Hematopoietic multipotent progenitor cell treated with erythropoietin and hydrocortisone succinate and interleukin-3 and kit ligand, for 17 days (in vitro differentiated cells): ENCODE data around the gene GSE1.

ENCODE experiments used
- DNase-seq: peaks from one replicate; pipeline ENCODE4 v3.0.0-alpha.2; 2015; ENCODE audit warnings: low spot score

Gene GSE1

GRCh38 chr16:85574672-85575475 lies 38.2 kb upstream of the GSE1 start:
- DNase-seq = no peak

GRCh38 chr16:85575920-85576319 lies 37.2 kb upstream of the GSE1 start:
- no peak for DNase-seq

GRCh38 chr16:85576944-85577343 lies 36.2 kb upstream of the GSE1 start:
- no peak for DNase-seq

GRCh38 chr16:85577899-85578598 lies 35.1 kb upstream of the GSE1 start:
- DNase-seq = no peak

- no peak for DNase-seq
Measured at GRCh38 chr16:85578599-85578948, 34.5 kb upstream of the GSE1 start.

GRCh38 chr16:85579191-85579590 lies 33.9 kb upstream of the GSE1 start:
- DNase-seq = no peak

GRCh38 chr16:85579923-85580580 lies 33.1 kb upstream of the GSE1 start:
- no peak for DNase-seq

- no peak for DNase-seq
Measured at GRCh38 chr16:85580684-85581083, 32.4 kb upstream of the GSE1 start.

GRCh38 chr16:85582229-85582991 lies 30.7 kb upstream of the GSE1 start:
- no peak for DNase-seq

- DNase-seq = no peak
Measured at GRCh38 chr16:85583491-85584181, 29.5 kb upstream of the GSE1 start.

GRCh38 chr16:85584267-85584666 lies 28.9 kb upstream of the GSE1 start:
- no peak for DNase-seq

- DNase-seq = no peak
Measured at GRCh38 chr16:85584819-85585282, 28.3 kb upstream of the GSE1 start.

GRCh38 chr16:85585711-85586110 lies 27.4 kb upstream of the GSE1 start:
- no peak for DNase-seq

- DNase-seq = no peak
Measured at GRCh38 chr16:85586380-85587104, 26.6 kb upstream of the GSE1 start.

- no peak for DNase-seq
Measured at GRCh38 chr16:85587762-85588556, 25.2 kb upstream of the GSE1 start.

GRCh38 chr16:85588562-85589503 lies 24.3 kb upstream of the GSE1 start:
- no peak for DNase-seq

GRCh38 chr16:85589688-85590505 lies 23.2 kb upstream of the GSE1 start:
- no peak for DNase-seq

- no peak for DNase-seq
Measured at GRCh38 chr16:85590506-85590832, 22.7 kb upstream of the GSE1 start.
